LHCN-M2 (cell line): ENCODE results near the gene PM20D2. TPM values are rescaled to one million over a fixed set of nuclear protein-coding genes. Genes with fewer than 3 reads are reported as not detected.

Experiments
- DNase-seq: peaks from one replicate; pipeline ENCODE4 v3.0.0-alpha.2; 2012; ENCODE audit warnings: low read depth
- total RNA-seq: library from RNA; depleted of rRNA; stranded (reverse); fragments of >200 nt; gene quantifications from 2 replicates; pipeline ENCODE4 v1.2.3, GENCODE V29; 2014

Gene PM20D2
- total RNA-seq, 1 experiment from 2014 or later, result 4.6 TPM

DNA sequence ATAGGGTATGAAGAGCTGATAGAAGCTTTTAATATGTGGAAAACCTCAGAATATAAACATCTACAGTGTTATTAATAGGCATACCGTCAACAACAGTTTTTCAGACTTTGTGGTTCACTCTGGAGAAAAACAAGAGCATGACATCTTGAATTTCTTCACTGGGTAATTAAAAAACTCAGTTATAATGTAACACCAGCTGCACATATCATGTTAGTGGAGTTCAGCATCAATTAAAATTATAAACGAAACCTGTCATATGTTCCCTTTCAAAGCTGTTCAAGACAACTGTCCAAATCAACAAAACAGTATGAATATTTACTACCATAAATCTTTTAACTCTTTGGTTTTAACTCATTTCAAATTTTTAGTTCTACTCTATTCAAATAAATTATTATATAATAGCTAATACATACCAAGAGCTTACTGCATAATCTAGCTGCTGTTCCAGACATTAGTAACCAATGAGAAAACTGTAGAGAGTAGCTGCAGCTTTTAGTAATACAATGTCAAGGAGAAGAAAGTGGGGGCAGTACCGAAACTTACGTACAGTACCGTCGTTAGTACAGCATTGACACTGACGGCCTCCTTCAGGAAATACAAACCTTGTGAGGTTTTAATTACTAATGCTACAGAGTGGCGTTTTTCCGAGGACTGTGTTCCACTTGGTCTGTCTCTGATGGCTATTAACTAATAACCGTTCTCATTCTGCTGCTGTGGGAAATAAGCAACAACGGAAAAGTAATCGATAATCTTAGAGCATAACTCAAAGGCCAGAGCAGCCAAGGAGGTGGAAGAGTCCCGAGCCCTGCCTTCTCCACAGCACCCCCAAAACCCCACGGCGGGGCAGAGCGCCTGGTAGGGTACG is 532 bp upstream of the PM20D2 start:
- peak; percentile 19 for DNase-seq

DNA sequence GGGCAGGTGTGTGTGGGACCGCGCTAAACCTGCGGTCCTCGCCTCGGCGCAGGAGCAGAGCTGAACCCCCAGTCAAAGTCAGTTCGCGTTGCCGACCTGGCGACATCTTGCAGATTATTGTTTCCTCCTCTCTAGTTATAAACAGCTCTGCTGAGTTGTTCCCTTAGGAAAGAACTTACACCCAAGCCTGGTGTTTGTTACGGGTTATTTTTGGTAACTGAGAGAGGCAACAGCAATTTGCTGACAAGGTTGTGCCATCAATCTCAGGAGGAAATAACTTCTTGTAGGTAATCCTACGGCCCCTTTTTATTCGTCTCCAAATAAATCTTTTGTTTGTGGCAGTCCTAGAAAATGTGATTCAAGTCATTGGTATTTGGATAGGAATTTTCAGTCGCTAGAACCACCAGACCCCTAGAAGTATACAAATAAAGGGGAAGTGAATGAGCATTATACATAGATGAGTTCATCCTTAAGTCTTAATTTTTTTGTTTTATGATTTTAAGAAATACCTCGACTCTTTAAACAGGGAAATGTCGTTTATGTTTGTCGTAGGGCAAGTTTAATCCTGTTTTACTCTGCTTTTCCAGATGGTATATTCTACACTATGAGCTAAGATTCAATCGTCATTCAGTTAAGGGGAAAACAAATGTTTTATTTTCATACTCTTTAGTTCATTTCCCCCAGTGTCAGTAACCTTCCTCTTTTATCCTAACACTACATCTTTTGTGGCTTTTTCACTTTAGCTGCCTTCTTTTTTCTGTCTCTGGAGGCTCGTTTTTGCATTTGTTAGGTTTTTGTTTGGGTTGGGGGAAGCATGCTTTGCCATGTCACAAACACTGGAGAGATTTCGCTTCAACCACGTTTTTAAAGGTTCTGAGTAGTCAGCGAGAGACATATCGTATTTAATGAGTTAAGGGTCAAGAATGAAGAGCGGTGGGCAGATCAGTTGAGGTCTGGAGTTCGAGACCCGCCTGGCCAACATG is 1.2 kb downstream of the PM20D2 start:
- DNase-seq, result peak; percentile 21

DNA sequence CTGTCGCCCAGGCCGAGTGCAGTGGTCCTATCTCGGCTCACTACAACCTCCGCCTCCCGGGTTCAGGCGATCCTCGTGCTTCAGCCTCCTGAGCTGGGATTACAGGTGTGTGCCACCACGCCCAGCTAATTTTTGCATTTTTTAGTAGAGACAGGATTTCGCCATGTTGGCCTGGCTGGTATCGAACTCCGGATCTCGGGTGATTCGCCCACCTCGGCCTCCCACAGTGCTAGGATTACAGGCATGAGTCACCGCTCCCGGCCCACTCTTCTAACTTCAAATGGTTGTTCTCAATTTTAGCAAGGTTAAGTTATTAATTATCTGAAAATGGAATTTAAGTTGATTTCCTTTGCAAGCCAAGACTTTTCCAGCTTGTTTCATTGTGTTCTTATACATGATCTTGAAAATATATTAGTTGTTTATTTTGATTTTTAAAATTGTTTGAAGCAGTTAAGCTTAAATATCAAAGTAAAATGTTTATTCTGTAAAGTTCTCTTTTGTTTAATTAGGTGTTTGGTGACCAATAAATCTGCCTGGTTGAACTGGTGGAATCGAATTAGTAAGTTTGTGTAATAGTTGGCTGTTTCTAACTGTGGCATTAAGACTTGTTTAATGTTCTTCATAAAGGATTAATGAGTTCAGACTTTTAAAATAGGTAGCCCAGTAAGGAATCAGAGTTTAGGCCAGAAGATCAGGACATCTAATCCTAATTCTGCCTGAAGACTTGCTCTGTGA is 2.3 kb downstream of the PM20D2 start:
- DNase-seq, result peak; percentile 20

DNA sequence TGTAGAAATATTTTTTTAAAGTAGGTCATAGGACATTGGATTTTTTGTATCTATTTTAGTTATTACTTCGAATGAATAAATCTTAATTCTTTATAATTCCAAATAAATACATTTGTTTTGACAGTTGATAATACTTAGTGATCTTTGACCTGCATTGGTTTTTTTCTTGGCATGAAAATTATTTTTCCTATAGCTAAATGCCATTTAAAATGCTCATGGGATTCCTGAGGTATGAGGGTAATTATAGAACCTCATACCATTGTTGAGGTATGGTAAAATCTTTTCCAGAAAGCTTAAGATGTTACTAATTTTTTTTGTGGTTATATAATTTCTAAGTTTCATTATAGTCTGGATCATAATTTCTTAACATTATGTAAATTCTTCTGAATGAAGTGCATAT is 8.3 kb downstream of the PM20D2 start:
- DNase-seq, result no peak

DNA sequence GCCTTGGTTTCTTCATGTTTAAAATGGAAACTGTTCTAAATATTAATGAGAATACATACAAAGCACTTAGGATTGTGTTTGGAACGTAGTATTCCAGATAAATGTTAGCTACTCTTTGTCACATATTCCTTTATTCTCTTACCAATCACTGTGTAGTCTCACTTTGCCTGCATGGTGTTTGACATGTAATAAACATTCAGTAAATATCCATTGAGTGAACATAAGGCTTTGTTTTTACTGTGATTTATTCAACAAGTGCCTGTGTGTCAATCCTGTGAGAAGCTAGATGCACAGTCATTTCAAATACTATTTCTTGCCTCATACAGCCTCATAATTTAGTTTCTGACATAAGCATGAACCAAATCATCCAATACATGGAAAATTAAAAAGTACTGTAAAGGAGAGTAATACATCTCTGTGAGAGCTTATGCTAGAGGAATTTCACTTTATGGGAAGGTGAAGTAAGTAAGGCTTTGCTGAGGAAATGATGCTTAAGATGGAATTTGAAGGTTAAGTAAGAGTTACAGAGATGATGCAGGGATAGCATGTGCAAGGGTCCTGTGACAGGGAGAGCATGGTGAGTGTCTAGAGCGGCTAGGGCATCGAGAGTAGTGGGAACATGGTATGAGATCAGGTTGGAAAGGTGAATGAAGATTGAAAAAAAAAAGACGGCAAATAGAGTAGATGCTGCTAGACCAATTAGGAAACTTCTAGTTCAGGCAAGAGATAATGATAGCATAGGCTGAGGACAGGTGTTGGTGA is 14.7 kb downstream of the PM20D2 start:
- no peak for DNase-seq

DNA sequence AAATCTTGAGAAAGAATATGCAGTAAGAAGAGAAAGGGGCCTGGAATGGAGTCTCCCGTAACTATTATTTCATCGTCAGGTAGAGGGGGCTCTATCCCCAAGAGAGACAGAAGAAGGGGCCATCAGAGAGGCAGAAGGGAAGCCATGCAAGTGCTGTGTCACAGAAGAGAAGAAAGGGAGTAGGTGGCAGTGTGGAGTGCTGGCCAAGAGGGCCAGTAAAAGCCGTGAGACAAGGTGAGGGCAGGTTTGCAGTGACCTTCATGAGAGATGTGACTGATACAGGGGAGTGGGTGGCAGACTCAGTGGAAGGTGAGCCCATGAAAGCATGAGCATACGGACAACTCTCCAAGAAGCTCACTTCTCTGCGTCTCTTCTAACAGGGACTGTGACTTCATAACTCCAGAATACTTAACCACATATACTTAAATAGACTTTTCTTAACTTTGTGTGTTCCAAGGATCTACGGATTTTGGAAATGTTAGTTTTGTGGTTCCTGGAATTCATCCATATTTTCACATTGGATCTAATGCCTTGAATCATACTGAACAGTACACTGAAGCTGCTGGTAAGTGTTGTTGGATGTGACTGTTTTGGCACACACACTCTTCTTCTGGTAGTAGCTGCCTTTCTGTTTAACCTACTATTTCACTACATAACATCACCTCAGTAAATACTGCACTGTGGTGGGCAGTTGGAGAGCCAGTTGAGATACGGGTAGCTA is 15.6 kb downstream of the PM20D2 start:
- DNase-seq, result no peak

DNA sequence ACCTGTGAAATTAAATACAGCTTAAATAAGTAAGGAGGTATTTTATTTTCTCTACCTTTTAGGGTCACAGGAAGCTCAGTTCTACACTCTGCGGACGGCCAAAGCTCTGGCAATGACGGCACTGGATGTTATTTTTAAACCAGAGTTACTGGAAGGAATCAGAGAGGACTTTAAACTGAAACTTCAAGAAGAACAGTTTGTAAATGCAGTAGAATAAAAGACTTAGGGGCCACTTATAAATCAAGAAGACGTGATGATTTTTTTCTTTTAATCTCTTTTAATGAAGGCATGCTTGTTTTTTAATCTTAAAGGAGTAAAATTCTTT is 16.2 kb downstream of the PM20D2 start:
- no peak for DNase-seq

DNA sequence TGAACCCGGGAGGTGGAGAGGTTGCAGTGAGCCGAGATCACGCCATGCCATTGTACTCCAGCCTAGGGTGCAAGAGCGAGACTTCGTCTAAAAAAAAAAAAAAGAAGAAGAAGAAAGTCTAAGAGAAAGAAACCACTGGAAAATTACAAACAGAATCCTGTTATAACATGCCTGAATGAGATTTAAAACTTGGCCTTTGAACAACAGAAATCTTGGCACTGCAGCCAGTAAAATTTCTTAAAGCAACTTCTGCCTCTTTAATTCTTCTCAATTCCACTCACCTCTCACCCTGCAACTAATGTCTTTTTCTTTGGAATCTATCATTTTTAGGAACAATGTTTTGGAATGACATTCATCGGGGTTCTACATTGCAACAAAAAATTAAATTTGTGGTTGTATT is 26.3 kb downstream of the PM20D2 start:
- no peak for DNase-seq

DNA sequence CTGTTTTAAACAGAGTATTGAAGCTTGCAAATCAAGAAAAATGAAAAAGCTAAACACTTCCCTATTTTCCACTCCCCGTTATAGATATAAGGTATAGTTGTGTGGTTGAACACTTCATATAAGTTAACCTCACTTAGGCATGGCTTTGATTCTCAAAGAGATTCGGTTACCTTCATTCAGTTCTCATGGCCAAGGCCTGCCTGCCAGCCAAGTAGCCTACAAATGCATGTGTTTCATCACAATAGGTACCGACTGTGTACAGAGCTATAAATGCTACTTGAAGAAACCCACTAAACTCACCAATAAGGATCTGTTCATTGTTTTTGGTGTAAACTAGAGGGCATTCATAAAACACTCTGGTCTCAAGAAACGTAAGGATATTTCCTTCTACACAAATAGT is 27.8 kb downstream of the PM20D2 start:
- no peak for DNase-seq

DNA sequence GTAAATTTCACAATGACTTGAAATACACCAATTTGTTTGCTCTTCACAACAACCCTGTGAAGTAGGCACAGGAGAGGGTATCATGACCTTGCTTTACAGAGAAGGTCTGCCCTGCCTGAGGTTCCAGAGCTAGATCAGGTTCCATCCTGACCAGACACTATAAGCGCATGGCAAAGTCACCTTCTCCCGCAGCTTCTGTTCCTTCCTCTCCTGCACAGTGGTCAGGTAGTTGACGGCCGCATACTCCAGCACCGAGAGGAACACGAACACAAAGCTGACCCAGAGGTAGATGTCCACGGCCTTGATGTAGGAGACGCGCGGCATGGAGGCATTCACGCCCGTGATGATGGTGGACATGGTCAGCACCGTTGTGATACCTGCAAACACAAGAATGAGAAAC is 34.3 kb downstream of the PM20D2 start:
- DNase-seq, result no peak

DNA sequence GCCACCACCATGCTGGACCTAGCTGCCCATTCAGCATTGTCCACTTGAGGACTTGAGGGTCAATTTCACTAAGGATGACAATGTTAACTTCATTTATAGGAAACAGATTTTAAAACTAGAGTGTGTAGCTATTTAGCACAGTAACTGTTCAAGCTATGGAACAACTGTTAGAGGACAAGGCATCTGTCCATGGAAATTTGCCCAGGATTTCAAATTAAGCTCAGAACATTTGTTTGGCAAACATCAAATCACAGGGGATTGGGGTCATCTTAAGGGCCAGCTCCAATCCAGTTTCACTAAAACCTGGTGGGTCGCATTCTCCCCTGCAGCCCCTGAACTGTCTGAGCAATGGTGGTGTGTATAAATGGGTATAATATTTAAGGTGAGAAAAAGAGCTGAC is 35.1 kb downstream of the PM20D2 start:
- no peak for DNase-seq

DNA sequence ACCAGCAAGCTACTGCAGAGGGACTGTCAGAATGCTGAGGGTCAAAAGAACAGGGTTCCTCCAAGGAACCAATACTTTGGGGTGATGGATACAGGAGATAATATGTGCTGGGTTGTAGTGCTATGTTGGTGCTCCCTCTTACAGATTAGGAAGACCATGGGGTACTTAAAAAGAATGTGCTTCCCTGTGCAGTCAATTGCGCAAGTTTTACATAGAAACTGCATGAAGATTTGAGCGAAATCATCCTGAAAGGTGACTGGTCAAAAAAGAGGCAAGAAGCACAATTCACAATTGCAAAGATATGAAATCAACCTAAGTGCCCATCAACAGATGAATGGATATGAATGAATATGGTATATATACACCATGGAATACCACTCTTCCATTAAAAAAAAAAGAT is 37.4 kb downstream of the PM20D2 start:
- no peak for DNase-seq

DNA sequence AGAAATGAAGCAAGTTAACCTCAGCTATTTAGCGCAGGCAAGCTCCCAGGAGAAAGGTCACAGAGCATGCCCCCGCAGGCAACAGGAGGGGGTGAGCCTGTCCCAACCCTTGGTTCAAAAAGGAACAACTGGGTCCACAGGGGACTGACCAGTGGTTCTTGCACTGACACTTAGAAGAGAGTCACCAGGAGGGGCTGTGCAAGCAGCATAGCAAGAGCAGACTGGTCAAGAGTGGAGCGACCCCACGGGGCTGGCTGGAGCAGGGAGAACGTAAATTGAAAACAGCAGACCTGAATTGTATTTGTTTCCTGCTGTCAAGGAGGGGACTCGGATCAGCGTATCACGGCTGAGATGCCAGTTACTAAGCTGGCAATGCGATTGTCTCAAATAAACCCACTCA is 38.5 kb downstream of the PM20D2 start:
- DNase-seq, result no peak

DNA sequence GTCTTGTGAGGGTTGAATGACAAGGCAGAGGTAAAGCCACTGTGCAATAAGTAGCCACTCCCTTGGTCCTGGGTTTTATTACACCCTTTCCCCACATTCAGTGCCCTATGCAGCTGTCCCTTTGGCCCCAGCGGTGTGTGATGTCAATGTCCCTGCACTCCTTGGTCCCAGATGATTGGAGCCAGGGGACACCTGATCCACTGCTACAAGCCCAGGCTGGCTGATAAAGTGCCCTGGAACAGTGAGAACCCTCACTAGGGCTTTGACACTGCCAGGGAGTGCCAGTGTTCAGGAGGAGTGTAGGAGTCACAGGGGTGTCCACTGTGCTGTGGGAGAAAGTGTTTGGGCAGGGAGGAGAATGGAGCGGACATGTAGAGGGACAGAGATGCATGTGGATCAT is 40.9 kb downstream of the PM20D2 start:
- DNase-seq, result no peak

DNA sequence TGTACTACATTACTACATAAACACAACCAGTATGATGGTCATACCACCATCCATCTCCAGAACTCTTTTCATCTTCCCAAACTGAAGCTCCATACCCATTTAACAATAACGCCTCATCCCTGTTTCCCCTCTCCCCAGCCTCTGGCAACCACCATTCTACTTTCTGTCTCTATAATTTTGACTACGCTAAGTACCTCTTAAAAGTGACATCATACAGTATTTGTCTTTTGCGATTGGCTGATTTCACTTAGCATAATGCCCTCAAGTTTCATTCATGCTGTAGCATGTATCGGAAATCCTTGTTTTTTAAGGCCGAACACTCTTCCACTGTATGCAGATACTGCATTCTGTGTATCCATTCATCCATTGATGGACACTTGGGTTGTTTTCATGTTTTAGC is 41.6 kb downstream of the PM20D2 start:
- no peak for DNase-seq

DNA sequence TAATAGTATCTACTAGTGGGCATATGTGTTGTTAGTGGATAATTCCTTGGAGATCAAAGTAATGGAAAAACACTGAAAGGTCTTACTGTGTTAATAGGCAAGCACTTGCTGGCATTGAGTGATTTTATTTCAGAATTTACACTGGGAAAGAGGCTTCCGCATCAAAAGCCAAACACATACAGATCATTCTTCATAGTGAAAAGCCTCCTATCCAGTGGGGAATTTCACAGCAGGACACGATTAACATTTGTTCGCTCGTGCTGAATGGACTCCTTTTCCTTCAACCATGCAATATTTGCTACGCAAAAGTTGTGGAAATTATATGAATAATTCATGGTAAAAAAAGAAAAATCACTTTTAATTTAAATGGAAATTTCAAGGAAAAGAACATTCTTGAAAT is 44.9 kb downstream of the PM20D2 start:
- no peak for DNase-seq

DNA sequence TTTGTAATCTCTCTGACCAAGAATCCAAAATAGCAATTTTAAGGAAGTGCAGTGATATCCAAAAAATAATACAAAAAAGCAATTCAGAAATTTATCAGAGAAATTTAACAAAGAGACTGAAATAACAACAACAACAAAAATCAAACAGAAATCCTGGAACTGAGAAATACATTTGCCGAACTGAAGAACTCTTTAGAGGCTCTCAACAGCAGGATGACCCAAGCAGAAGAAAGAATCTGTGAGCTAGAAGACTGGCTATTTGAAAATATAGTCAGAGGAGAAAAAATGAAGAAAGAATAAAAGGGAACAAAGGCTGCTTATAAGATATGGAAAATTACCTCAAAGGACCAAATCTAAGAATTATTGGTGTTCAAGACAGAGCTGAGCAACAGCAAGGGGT is 48.7 kb downstream of the PM20D2 start:
- DNase-seq, result no peak

DNA sequence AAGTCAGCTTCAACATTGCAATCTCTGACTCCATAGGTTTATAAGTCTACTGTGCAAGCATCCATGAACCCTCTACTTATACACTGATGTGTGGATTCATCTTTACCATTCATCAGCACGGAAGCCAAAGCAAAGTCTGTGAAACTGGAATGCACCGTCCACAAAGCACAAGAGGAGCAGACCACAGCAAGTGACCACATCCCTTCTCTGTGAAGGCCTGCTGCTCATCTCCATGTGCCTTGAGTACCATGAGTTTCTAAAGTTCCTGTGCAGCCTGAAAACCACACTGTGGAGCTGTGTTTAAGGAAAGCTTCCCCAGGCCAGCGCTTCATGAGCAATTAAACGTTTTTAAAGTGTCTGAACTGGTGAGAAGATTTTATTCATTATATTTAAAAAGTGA is 51.3 kb downstream of the PM20D2 start:
- DNase-seq, result no peak

DNA sequence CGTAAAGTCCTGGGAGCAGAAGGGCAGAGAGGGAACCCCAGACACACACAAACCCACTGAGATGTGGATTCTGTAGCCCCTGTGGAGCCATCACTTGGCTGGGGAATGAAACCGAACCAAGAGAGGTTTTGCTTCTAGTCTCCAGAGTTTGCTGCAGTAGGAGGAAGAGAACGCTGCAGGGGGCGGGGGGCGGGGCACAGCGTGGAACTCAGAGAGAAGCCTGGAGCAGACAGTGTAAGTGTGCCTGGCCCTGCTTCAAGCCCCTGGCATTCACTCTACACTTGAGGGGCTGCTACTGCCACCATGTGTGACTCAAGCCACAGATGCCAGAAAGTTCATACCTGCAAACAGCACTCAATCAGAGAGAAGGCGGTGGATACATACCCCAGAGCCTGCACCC is 52.4 kb downstream of the PM20D2 start:
- no peak for DNase-seq

DNA sequence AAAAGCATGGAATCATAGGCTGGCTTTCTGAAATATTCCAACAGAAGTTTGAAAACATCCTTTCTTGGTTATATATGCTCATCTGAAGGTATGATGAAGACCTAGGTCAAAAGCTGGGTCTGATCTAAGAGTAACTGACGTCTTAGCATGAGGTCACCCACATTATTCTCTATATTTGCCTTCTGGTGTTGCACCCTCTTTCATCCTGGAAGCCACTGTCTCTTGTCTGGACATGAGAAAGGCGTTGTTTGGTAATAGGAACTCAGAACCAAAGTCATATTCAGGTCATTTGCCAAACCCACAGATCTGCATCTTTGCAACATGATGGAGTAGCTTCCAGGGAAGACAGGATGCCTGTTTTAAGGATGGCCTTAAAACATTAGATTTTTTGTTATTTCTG is 53.7 kb downstream of the PM20D2 start:
- DNase-seq, result no peak
